ENCODE results near the gene CCDC34. TPM values are rescaled to one million over a fixed set of nuclear protein-coding genes. Genes with fewer than 3 reads are reported as not detected.
"Not testable (repeated sequence)": the region's sequence is repeated elsewhere in the genome, so short reads cannot be mapped to it uniquely, and the experiment has no call there.

Gene CCDC34
- polyA plus RNA-seq, 3 donors from 2014 or later, result 1.3 to 1.6 (median 1.4) TPM

GRCh38 chr11:27347359-27348339 lies 15.4 kb downstream of the CCDC34 start:
- DNase-seq, result no peak
- Mint-ChIP-seq H3K4me3 (no peak overlapping the region), H3K4me1 (no peaks in the 10 kb centered on the region), H3K27ac (no peak overlapping the region), H3K27me3 (ENCODE audit: low read depth in 3 of 3) (no peaks in the 10 kb centered on the region), H3K9me3 (peaks cover 0 to 1% (median 0%) of the 10 kb centered on the region in 6 donors), H3K36me3 (peaks cover 0 to 22% (median 7%) of the 10 kb centered on the region in 3 donors)

GRCh38 chr11:27339941-27340340 lies 23.1 kb downstream of the CCDC34 start:
- Mint-ChIP-seq H3K4me3 (no peak overlapping the region), H3K36me3 (peaks cover 0 to 12% (median 0%) of the 10 kb centered on the region in 3 donors)

GRCh38 chr11:27334764-27335163 lies 28.3 kb downstream of the CCDC34 start:
- H3K4me1 Mint-ChIP-seq; DNase-seq; H3K27ac Mint-ChIP-seq; H3K9me3 Mint-ChIP-seq; H3K27me3 Mint-ChIP-seq (ENCODE audit: low read depth in 3 of 3); H3K4me3 Mint-ChIP-seq: not testable (repeated sequence)
- peaks cover 0 to 15% (median 4%) of the 10 kb centered on the region in 3 donors for H3K36me3 Mint-ChIP-seq

More at GRCh38 chr11:27339941-27340340, 23.1 kb downstream of the CCDC34 start:
- H3K9me3 Mint-ChIP-seq, result peaks cover 0 to 2% (median 0%) of the 10 kb centered on the region in 6 donors
- H3K27ac Mint-ChIP-seq, result no peak overlapping the region
- peaks cover 0 to 1% (median 0%) of the 10 kb centered on the region in 3 donors for H3K27me3 Mint-ChIP-seq (ENCODE audit: low read depth in 3 of 3)
- H3K4me1 Mint-ChIP-seq, result no peaks in the 10 kb centered on the region
- DNase-seq, result no peak

- DNase-seq, result no peak
- Mint-ChIP-seq H3K27me3 (ENCODE audit: low read depth in 3 of 3) (no peaks in the 10 kb centered on the region), H3K27ac (no peak overlapping the region), H3K4me1 (no peaks in the 10 kb centered on the region), H3K9me3 (peaks cover 0 to 2% (median 0%) of the 10 kb centered on the region in 6 donors), H3K36me3 (peaks cover 0 to 15% (median 4%) of the 10 kb centered on the region in 3 donors), H3K4me3 (no peak overlapping the region)
Observed at GRCh38 chr11:27331981-27332380, 31.0 kb downstream of the CCDC34 start.

- Mint-ChIP-seq H3K9me3 (peaks cover 0 to 10% (median 1%) of the 10 kb centered on the region in 6 donors), H3K4me1 (no peaks in the 10 kb centered on the region), H3K36me3 (peaks cover 0 to 10% (median 4%) of the 10 kb centered on the region in 3 donors), H3K27ac (no peak overlapping the region), H3K27me3 (ENCODE audit: low read depth in 3 of 3) (no peaks in the 10 kb centered on the region), H3K4me3 (no peak overlapping the region)
- DNase-seq, result no peak
Observed at GRCh38 chr11:27330633-27331270, 32.3 kb downstream of the CCDC34 start.

- Mint-ChIP-seq H3K9me3 (peaks cover 0 to 15% (median 3%) of the 10 kb centered on the region in 6 donors), H3K4me1 (no peaks in the 10 kb centered on the region), H3K36me3 (peaks cover 0 to 9% (median 4%) of the 10 kb centered on the region in 3 donors), H3K27me3 (ENCODE audit: low read depth in 3 of 3) (no peaks in the 10 kb centered on the region), H3K4me3 (no peak overlapping the region), H3K27ac (no peak overlapping the region)
- DNase-seq, result no peak
Observed at GRCh38 chr11:27329867-27330632, 33.0 kb downstream of the CCDC34 start.

GRCh38 chr11:27328614-27329013 lies 34.4 kb downstream of the CCDC34 start:
- Mint-ChIP-seq H3K4me3 (no peak overlapping the region), H3K9me3 (peaks cover 0 to 15% (median 3%) of the 10 kb centered on the region in 6 donors), H3K36me3 (peaks cover 0 to 4% (median 3%) of the 10 kb centered on the region in 3 donors), H3K4me1 (no peaks in the 10 kb centered on the region), H3K27ac (no peak overlapping the region), H3K27me3 (ENCODE audit: low read depth in 3 of 3) (peaks cover 0 to 3% (median 0%) of the 10 kb centered on the region in 3 donors)
- no peak for DNase-seq

GRCh38 chr11:27327064-27327463 lies 36.0 kb downstream of the CCDC34 start:
- not testable (repeated sequence) for H3K4me3 Mint-ChIP-seq; DNase-seq; H3K27me3 Mint-ChIP-seq (ENCODE audit: low read depth in 3 of 3); H3K36me3 Mint-ChIP-seq; H3K4me1 Mint-ChIP-seq; H3K27ac Mint-ChIP-seq
- peaks cover 0 to 15% (median 5%) of the 10 kb centered on the region in 6 donors for H3K9me3 Mint-ChIP-seq

GRCh38 chr11:27322196-27322595 lies 40.8 kb downstream of the CCDC34 start:
- not testable (repeated sequence) for H3K4me3 Mint-ChIP-seq; H3K27ac Mint-ChIP-seq; H3K27me3 Mint-ChIP-seq (ENCODE audit: low read depth in 3 of 3)

GRCh38 chr11:27321340-27321739 lies 41.7 kb downstream of the CCDC34 start:
- not testable (repeated sequence) for H3K4me3 Mint-ChIP-seq; DNase-seq; H3K27me3 Mint-ChIP-seq (ENCODE audit: low read depth in 3 of 3); H3K27ac Mint-ChIP-seq; H3K4me1 Mint-ChIP-seq; H3K36me3 Mint-ChIP-seq
- peaks cover 0 to 13% (median 4%) of the 10 kb centered on the region in 6 donors for H3K9me3 Mint-ChIP-seq

More at GRCh38 chr11:27322196-27322595, 40.8 kb downstream of the CCDC34 start:
- peaks cover 0 to 17% (median 5%) of the 10 kb centered on the region in 6 donors for H3K9me3 Mint-ChIP-seq
- H3K36me3 Mint-ChIP-seq, H3K4me1 Mint-ChIP-seq, DNase-seq: not testable (repeated sequence)

- Mint-ChIP-seq H3K36me3 (no peaks in the 10 kb centered on the region), H3K4me3 (no peak overlapping the region), H3K27ac (no peak overlapping the region), H3K27me3 (ENCODE audit: low read depth in 3 of 3) (peaks cover 0 to 5% (median 0%) of the 10 kb centered on the region in 3 donors), H3K4me1 (no peaks in the 10 kb centered on the region), H3K9me3 (peaks cover 0 to 4% (median 1%) of the 10 kb centered on the region in 6 donors)
- no peak for DNase-seq
Observed at GRCh38 chr11:27319072-27319471, 43.9 kb downstream of the CCDC34 start.

GRCh38 chr11:27317751-27318150 lies 45.3 kb downstream of the CCDC34 start:
- DNase-seq, result no peak
- Mint-ChIP-seq H3K27ac (no peak overlapping the region), H3K27me3 (ENCODE audit: low read depth in 3 of 3) (peaks cover 0 to 3% (median 0%) of the 10 kb centered on the region in 3 donors), H3K36me3 (no peaks in the 10 kb centered on the region), H3K9me3 (peaks cover 0 to 4% (median 1%) of the 10 kb centered on the region in 6 donors), H3K4me3 (no peak overlapping the region), H3K4me1 (no peaks in the 10 kb centered on the region)

GRCh38 chr11:27315836-27316235 lies 47.2 kb downstream of the CCDC34 start:
- DNase-seq, result no peak
- no peaks in the 10 kb centered on the region for H3K36me3 Mint-ChIP-seq
- no peak overlapping the region for H3K27ac Mint-ChIP-seq
- H3K4me3 Mint-ChIP-seq, result no peak overlapping the region
- H3K4me1 Mint-ChIP-seq, result no peaks in the 10 kb centered on the region
- peaks cover 0 to 3% (median 0%) of the 10 kb centered on the region in 3 donors for H3K27me3 Mint-ChIP-seq (ENCODE audit: low read depth in 3 of 3)
- H3K9me3 Mint-ChIP-seq, result peaks cover 0 to 4% (median 0%) of the 10 kb centered on the region in 6 donors

All from immature natural killer cell (primary cell).